ENCODE results near the gene TCEA2.

TCEA2 gene

DNA sequence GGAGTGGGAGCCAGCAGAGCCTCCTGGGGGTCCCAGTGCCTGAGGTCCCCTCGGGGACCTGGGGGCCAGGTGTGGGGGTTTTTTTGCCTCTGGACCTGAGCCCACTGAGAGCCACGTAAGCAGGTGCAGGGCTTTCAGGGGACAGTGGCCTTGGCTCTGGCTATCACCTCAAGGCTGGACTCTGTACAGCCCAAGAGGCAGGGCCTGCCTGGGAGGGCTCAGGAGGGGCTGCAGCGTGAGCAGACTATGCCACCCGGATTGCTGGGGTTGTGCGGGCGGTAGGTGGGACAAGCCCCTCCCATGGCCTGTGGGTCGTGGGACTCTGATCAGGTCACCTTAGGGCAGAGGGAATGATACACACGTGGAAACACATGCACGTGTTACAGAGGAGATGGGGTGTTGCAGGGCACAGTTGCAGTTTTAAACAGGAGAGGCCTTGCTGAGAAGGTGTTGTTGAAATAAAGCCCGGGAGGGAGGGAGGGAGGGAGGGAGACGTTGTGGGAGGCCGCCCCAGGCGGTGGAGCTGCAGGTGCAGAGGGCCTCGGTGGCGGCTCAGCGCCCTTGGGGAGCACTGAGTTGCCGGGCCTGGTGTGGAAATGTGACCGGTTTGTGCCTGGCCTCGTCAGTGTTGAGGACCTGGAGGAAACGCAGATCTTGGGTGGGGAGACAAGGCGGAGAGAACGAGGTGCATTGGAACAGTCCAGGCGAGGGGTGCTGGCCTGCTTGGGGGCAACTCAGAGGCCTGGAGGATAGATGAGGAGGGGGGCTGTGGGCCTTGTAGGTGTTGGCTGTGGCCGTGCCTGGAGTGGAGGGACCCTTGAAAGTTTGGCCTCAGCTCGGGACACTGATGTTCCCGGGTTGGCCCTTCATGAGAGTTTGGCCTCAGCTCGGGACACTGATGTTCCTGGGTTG, 2.3 kb downstream of the TCEA2 start:
- H3K9me3 ChIP-seq (ENCODE audit: insufficient read depth, low read length), result no peaks in the 10 kb centered on the region
- H3K4me1 ChIP-seq (ENCODE audit: insufficient read depth, insufficient read length), result peaks cover 41% of the 10 kb centered on the region
- peaks cover 2% of the 10 kb centered on the region for H3K36me3 ChIP-seq (ENCODE audit: insufficient read depth, insufficient read length, low read length)
- no peak for DNase-seq (ENCODE audit: low read depth, low spot score)
- H3K9ac ChIP-seq (ENCODE audit: insufficient read length, low read depth), result peak overlapping the region; percentile 0
- H3K4me3 ChIP-seq (ENCODE audit: insufficient read length, low read depth), result no peak overlapping the region
- H3K27me3 ChIP-seq (ENCODE audit: insufficient read depth, insufficient read length), result no peaks in the 10 kb centered on the region
- TF ChIP-seq YY1 (IDR thresholded peaks at IDR 0.05; ENCODE audit: insufficient read depth, insufficient read length), result no peak
- TF ChIP-seq ZNF274 (IDR thresholded peaks at IDR 0.05; ENCODE audit: low read depth, low read length), result no peak
- TF ChIP-seq SUZ12 (IDR thresholded peaks at IDR 0.05; ENCODE audit: extremely low read depth, insufficient read depth, insufficient read length), result no peak

GRCh38 chr20:64065974-64066343, 3.0 kb downstream of the TCEA2 start:
- Histone ChIP-seq H3K4me3 (ENCODE audit: insufficient read length, low read depth) (no peak overlapping the region), H3K9me3 (ENCODE audit: insufficient read depth, low read length) (no peaks in the 10 kb centered on the region), H3K36me3 (ENCODE audit: insufficient read depth, insufficient read length, low read length) (peaks cover 6% of the 10 kb centered on the region), H3K9ac (ENCODE audit: insufficient read length, low read depth) (no peak overlapping the region), H3K27me3 (ENCODE audit: insufficient read depth, insufficient read length) (no peaks in the 10 kb centered on the region), H3K4me1 (ENCODE audit: insufficient read depth, insufficient read length) (peaks cover 43% of the 10 kb centered on the region)
- no peak for DNase-seq (ENCODE audit: low read depth, low spot score)
- TF ChIP-seq ZNF274 (IDR thresholded peaks at IDR 0.05; ENCODE audit: low read depth, low read length) (no peak), SUZ12 (IDR thresholded peaks at IDR 0.05; ENCODE audit: extremely low read depth, insufficient read depth, insufficient read length) (no peak), YY1 (IDR thresholded peaks at IDR 0.05; ENCODE audit: insufficient read depth, insufficient read length) (no peak)

GRCh38 chr20:64067005-64067632, 4.1 kb downstream of the TCEA2 start:
- no peak for TF ChIP-seq ZNF274 (IDR thresholded peaks at IDR 0.05; ENCODE audit: low read depth, low read length)
- DNase-seq (ENCODE audit: low read depth, low spot score), result no peak
- peaks cover 11% of the 10 kb centered on the region for H3K36me3 ChIP-seq (ENCODE audit: insufficient read depth, insufficient read length, low read length)
- no peak overlapping the region for H3K4me3 ChIP-seq (ENCODE audit: insufficient read length, low read depth)
- H3K9ac ChIP-seq (ENCODE audit: insufficient read length, low read depth), result peak overlapping the region; percentile 39
- no peaks in the 10 kb centered on the region for H3K27me3 ChIP-seq (ENCODE audit: insufficient read depth, insufficient read length)
- peaks cover 41% of the 10 kb centered on the region for H3K4me1 ChIP-seq (ENCODE audit: insufficient read depth, insufficient read length)
- H3K9me3 ChIP-seq (ENCODE audit: insufficient read depth, low read length), result no peaks in the 10 kb centered on the region

GRCh38 chr20:64067733-64068307, 4.8 kb downstream of the TCEA2 start:
- Histone ChIP-seq H3K36me3 (ENCODE audit: insufficient read depth, insufficient read length, low read length) (peaks cover 18% of the 10 kb centered on the region), H3K27me3 (ENCODE audit: insufficient read depth, insufficient read length) (no peaks in the 10 kb centered on the region), H3K4me1 (ENCODE audit: insufficient read depth, insufficient read length) (peaks cover 38% of the 10 kb centered on the region), H3K4me3 (ENCODE audit: insufficient read length, low read depth) (no peak overlapping the region), H3K9me3 (ENCODE audit: insufficient read depth, low read length) (no peaks in the 10 kb centered on the region), H3K9ac (ENCODE audit: insufficient read length, low read depth) (peak overlapping the region; percentile 39)
- DNase-seq (ENCODE audit: low read depth, low spot score), result no peak
- TF ChIP-seq SUZ12 (IDR thresholded peaks at IDR 0.05; ENCODE audit: extremely low read depth, insufficient read depth, insufficient read length) (no peak), YY1 (IDR thresholded peaks at IDR 0.05; ENCODE audit: insufficient read depth, insufficient read length) (no peak), ZNF274 (IDR thresholded peaks at IDR 0.05; ENCODE audit: low read depth, low read length) (no peak)

DNA sequence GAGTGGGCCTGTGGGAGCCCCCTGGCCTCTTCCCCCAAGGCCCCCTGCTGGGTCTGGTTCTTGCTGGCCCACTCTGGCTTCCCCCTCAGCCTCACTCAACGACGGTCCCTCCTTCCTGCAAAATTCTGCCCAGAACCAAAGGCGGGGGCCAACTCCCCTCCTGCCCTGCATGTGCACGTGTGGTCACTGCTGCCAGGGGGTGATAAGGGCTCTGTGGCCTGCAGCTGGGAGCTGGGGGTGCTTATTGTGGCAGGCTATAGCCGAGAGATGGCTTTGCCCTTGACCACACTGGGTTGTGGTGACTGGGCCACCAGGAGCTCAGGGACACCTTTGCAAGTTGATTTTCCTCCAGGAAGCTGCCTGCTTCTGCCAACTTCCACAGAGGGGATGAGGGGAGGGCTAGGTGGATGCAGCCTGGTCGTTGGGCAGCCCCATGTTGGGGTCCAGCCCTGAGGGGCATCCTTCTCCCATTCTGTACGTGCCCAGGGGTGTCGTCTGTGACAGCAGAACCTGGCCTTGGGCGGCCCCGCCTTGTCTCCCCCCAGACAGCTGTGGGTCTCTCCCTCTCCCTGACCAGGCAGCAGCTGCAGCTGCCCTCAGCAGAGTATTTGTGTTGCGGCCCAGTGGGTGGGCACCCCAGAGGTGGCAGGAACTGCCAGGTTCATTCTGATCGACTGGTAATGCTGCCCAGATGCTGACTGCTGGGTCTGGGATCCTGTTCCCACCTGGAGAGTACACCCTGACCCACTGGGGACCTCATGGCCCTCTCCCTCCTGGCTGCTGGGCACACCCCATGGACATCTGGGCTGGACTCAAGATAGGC, 5.6 kb downstream of the TCEA2 start:
- Histone ChIP-seq H3K9me3 (ENCODE audit: insufficient read depth, low read length) (no peaks in the 10 kb centered on the region), H3K27me3 (ENCODE audit: insufficient read depth, insufficient read length) (no peaks in the 10 kb centered on the region), H3K36me3 (ENCODE audit: insufficient read depth, insufficient read length, low read length) (peaks cover 26% of the 10 kb centered on the region), H3K4me1 (ENCODE audit: insufficient read depth, insufficient read length) (peaks cover 38% of the 10 kb centered on the region), H3K4me3 (ENCODE audit: insufficient read length, low read depth) (no peak overlapping the region), H3K9ac (ENCODE audit: insufficient read length, low read depth) (no peak overlapping the region)
- no peak for DNase-seq (ENCODE audit: low read depth, low spot score)
- TF ChIP-seq ZNF274 (IDR thresholded peaks at IDR 0.05; ENCODE audit: low read depth, low read length), result no peak
- no peak for TF ChIP-seq SUZ12 (IDR thresholded peaks at IDR 0.05; ENCODE audit: extremely low read depth, insufficient read depth, insufficient read length)
- no peak for TF ChIP-seq YY1 (IDR thresholded peaks at IDR 0.05; ENCODE audit: insufficient read depth, insufficient read length)

DNA sequence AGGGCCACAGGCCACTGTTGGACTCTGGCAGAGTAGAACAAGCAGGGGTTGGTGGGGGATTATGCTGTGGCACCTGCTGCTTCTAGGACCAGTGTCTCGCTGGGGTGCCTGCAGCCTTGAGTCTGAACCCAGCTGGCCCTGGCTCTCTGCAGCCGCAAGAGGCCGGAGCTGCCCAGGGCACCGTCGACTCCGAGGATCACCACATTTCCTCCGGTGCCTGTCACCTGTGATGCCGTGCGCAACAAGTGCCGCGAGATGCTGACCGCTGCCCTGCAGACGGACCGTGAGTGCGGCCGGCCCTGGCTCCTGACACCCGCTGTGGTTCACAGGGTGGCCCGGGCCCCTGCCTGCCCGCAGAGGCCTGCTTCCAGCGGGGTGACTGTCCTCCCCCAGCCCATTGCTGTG, 6.2 kb downstream of the TCEA2 start:
- Histone ChIP-seq H3K4me1 (ENCODE audit: insufficient read depth, insufficient read length) (peaks cover 36% of the 10 kb centered on the region), H3K27me3 (ENCODE audit: insufficient read depth, insufficient read length) (no peaks in the 10 kb centered on the region), H3K9ac (ENCODE audit: insufficient read length, low read depth) (no peak overlapping the region), H3K9me3 (ENCODE audit: insufficient read depth, low read length) (no peaks in the 10 kb centered on the region), H3K4me3 (ENCODE audit: insufficient read length, low read depth) (no peak overlapping the region), H3K36me3 (ENCODE audit: insufficient read depth, insufficient read length, low read length) (peaks cover 32% of the 10 kb centered on the region)
- no peak for TF ChIP-seq ZNF274 (IDR thresholded peaks at IDR 0.05; ENCODE audit: low read depth, low read length)
- no peak for TF ChIP-seq SUZ12 (IDR thresholded peaks at IDR 0.05; ENCODE audit: extremely low read depth, insufficient read depth, insufficient read length)
- no peak for TF ChIP-seq YY1 (IDR thresholded peaks at IDR 0.05; ENCODE audit: insufficient read depth, insufficient read length)
- no peak for DNase-seq (ENCODE audit: low read depth, low spot score)

All from NT2/D1 (cell line).